HuH-7 (cell line): ENCODE results near the gene CACNA1E.
"Not testable (repeated sequence)": the region's sequence is repeated elsewhere in the genome, so short reads cannot be mapped to it uniquely, and the experiment has no call there.

Experiments used
- DNase-seq: peaks from one replicate; pipeline ENCODE4 v3.0.0; 2011; ENCODE audit warnings: low spot score

CACNA1E gene

GRCh38 chr1:181812208-181812607 lies 328.9 kb downstream of the CACNA1E start:
- no peak for DNase-seq

GRCh38 chr1:181813266-181813665 lies 329.9 kb downstream of the CACNA1E start:
- no peak for DNase-seq

GRCh38 chr1:181816608-181817007 lies 333.3 kb downstream of the CACNA1E start:
- DNase-seq: no peak

- DNase-seq: no peak
These were observed 333.8 kb downstream of the CACNA1E start for GRCh38 chr1:181817091-181817490.

- DNase-seq: no peak
These were observed 335.1 kb downstream of the CACNA1E start for GRCh38 chr1:181818459-181818858.

GRCh38 chr1:181818943-181819342 lies 335.6 kb downstream of the CACNA1E start:
- no peak for DNase-seq

- no peak for DNase-seq
These were observed 338.4 kb downstream of the CACNA1E start for GRCh38 chr1:181821701-181822100.

- not testable (repeated sequence) for DNase-seq
These were observed 349.0 kb downstream of the CACNA1E start for GRCh38 chr1:181832173-181832880.

- DNase-seq: no peak
These were observed 362.8 kb downstream of the CACNA1E start for GRCh38 chr1:181846001-181846645.

- no peak for DNase-seq
These were observed 363.4 kb downstream of the CACNA1E start for GRCh38 chr1:181846681-181847080.

GRCh38 chr1:181849071-181849470 lies 365.8 kb downstream of the CACNA1E start:
- DNase-seq: no peak

- not testable (repeated sequence) for DNase-seq
These were observed 370.9 kb downstream of the CACNA1E start for GRCh38 chr1:181854212-181854611.

- DNase-seq: no peak
These were observed 372.1 kb downstream of the CACNA1E start for GRCh38 chr1:181855380-181855779.
